ENCODE results near the gene EEIG2.
A peak's percentile ranks its signal among the peaks of the same experiment; 100 is the strongest.

Gene EEIG2

GRCh38 chr1:108585313-108585712 is 25.4 kb downstream of the EEIG2 start:
- DNase-seq, result no peak

- DNase-seq, result peak in 1 of 2 donors; percentile 13
Measured at GRCh38 chr1:108590441-108590840, 30.5 kb downstream of the EEIG2 start.

- peak; percentile 81 to 84 for DNase-seq
Measured at GRCh38 chr1:108590957-108591356, 31.1 kb downstream of the EEIG2 start.

GRCh38 chr1:108591466-108591865 is 31.6 kb downstream of the EEIG2 start:
- DNase-seq, result peak in 1 of 2 donors; percentile 27

GRCh38 chr1:108592030-108592759 is 32.3 kb downstream of the EEIG2 start:
- peak in 1 of 2 donors; percentile 40 for DNase-seq

- DNase-seq, result no peak
Measured at GRCh38 chr1:108593448-108593847, 33.5 kb downstream of the EEIG2 start.

- DNase-seq, result no peak
Measured at GRCh38 chr1:108595507-108595906, 35.6 kb downstream of the EEIG2 start.

- no peak for DNase-seq
Measured at GRCh38 chr1:108597041-108597440, 37.1 kb downstream of the EEIG2 start.

- no peak for DNase-seq
Measured at GRCh38 chr1:108598340-108598739, 38.4 kb downstream of the EEIG2 start.

- no peak for DNase-seq
Measured at GRCh38 chr1:108600504-108600903, 40.6 kb downstream of the EEIG2 start.

- DNase-seq, result no peak
Measured at GRCh38 chr1:108601708-108602410, 42.0 kb downstream of the EEIG2 start.

- no peak for DNase-seq
Measured at GRCh38 chr1:108605633-108606032, 45.7 kb downstream of the EEIG2 start.

- no peak for DNase-seq
Measured at GRCh38 chr1:108606478-108606877, 46.6 kb downstream of the EEIG2 start.

GRCh38 chr1:108609483-108610049 is 49.7 kb downstream of the EEIG2 start:
- no peak for DNase-seq

Measured in inflammatory macrophage treated with lipopolysaccharide for 1 hour (primary cell).